ENCODE measurements around the gene BCAP31. TPM values are rescaled to one million over a fixed set of nuclear protein-coding genes. Genes with fewer than 3 reads are reported as not detected.
"Not testable (repeated sequence)": the region's sequence is repeated elsewhere in the genome, so short reads cannot be mapped to it uniquely, and the experiment has no call there.

Gene BCAP31
- total RNA-seq, 1 donor from 2014 or later: 219 TPM

DNA sequence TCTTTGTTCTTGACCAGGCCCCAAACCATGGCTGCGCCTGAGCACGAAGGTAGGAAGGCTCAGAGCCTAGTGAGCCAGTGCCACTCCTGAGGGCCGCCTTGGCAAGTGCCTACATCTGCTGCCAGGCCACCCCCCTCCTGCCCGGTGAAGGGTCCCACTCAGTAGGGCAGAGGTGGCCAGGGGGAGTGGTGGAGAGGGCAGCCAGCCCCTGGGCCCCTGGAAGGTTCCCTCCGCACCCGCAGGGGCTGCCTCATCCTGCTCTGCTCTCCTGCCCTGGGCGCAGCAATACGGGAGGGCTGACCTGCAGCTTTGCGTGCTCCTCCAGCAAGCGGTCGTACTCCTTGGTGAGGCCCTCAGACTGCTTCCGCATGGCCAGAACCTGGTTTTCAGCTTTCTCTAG, 22.5 kb downstream of the BCAP31 start:
- no peaks in the 10 kb centered on the region for H3K27me3 Mint-ChIP-seq (ENCODE audit: low read depth, unreplicated experiment)
- no peak overlapping the region for H3K27ac ChIP-seq (ENCODE audit: low read depth, low read length)
- H3K4me3 Mint-ChIP-seq (ENCODE audit: unreplicated experiment): no peak overlapping the region
- no peak for FAIRE-seq
- H3K79me2 ChIP-seq (ENCODE audit: insufficient read depth, low read length): no peaks in the 10 kb centered on the region
- no peak overlapping the region for H2AFZ ChIP-seq (ENCODE audit: low read depth, low read length)
- no peak overlapping the region for H3K4me3 ChIP-seq (ENCODE audit: insufficient read depth, low read depth, low read length)
- H3K27ac Mint-ChIP-seq (ENCODE audit: unreplicated experiment): no peak overlapping the region
- peaks cover 5% of the 10 kb centered on the region for H3K4me1 ChIP-seq (ENCODE audit: insufficient read depth, low read length)
- H3K9me3 ChIP-seq (ENCODE audit: insufficient read depth, low read depth, low read length): no peaks in the 10 kb centered on the region
- H3K4me2 ChIP-seq (ENCODE audit: low read length): no peak overlapping the region
- DNase-seq (ENCODE audit: low read depth): no peak
- no peak overlapping the region for H3K9ac ChIP-seq (ENCODE audit: low read length)
- H3K27me3 ChIP-seq (ENCODE audit: insufficient read depth, low read length): no peaks in the 10 kb centered on the region
- no peaks in the 10 kb centered on the region for H3K36me3 ChIP-seq (ENCODE audit: insufficient read depth, low read length)
- no peaks in the 10 kb centered on the region for H3K4me1 Mint-ChIP-seq (ENCODE audit: low read depth, unreplicated experiment)
- no peaks in the 10 kb centered on the region for H4K20me1 ChIP-seq (ENCODE audit: insufficient read depth, low read length)
- TF ChIP-seq CTCF (IDR thresholded peaks at IDR 0.05; ENCODE audit: insufficient read depth, low read depth, low read length) (no peak), EZH2 (IDR thresholded peaks at IDR 0.05; ENCODE audit: insufficient read depth, low read length) (no peak)
- no peaks in the 10 kb centered on the region for H3K9me3 Mint-ChIP-seq (ENCODE audit: unreplicated experiment)
- peaks cover 4% of the 10 kb centered on the region for H3K36me3 Mint-ChIP-seq (ENCODE audit: low read depth, unreplicated experiment)

DNA sequence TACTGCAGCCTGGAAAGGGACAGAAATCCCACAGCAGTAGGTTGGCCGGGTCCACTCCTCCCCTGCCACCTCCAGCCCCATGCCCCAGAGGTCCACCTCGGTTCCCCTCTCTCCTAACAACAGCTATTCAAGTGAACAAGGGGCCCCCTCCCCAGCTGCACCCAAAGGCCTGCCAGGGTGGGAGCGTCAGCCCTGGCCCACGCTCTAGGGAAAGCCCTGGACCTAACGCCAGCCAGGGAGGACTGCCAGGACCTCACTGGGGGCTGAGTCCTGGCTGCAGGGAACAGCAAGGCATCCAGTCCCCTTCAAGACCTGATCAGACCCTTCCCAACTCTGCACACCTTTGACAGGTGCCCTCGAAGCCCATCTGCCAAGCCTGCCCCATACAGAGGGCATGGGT, 23.2 kb downstream of the BCAP31 start:
- Mint-ChIP-seq H3K36me3 (ENCODE audit: low read depth, unreplicated experiment) (peaks cover 4% of the 10 kb centered on the region), H3K27ac (ENCODE audit: unreplicated experiment) (no peak overlapping the region), H3K4me3 (ENCODE audit: unreplicated experiment) (no peak overlapping the region), H3K9me3 (ENCODE audit: unreplicated experiment) (no peaks in the 10 kb centered on the region), H3K4me1 (ENCODE audit: low read depth, unreplicated experiment) (no peaks in the 10 kb centered on the region), H3K27me3 (ENCODE audit: low read depth, unreplicated experiment) (no peaks in the 10 kb centered on the region)
- DNase-seq (ENCODE audit: low read depth) (no peak), FAIRE-seq (no peak)
- Histone ChIP-seq H3K27me3 (ENCODE audit: insufficient read depth, low read length) (no peaks in the 10 kb centered on the region), H3K36me3 (ENCODE audit: insufficient read depth, low read length) (no peaks in the 10 kb centered on the region), H3K4me3 (ENCODE audit: insufficient read depth, low read depth, low read length) (no peak overlapping the region), H4K20me1 (ENCODE audit: insufficient read depth, low read length) (no peaks in the 10 kb centered on the region), H3K4me1 (ENCODE audit: insufficient read depth, low read length) (peaks cover 5% of the 10 kb centered on the region), H3K9me3 (ENCODE audit: insufficient read depth, low read depth, low read length) (no peaks in the 10 kb centered on the region), H3K79me2 (ENCODE audit: insufficient read depth, low read length) (no peaks in the 10 kb centered on the region), H2AFZ (ENCODE audit: low read depth, low read length) (no peak overlapping the region), H3K9ac (ENCODE audit: low read length) (no peak overlapping the region), H3K4me2 (ENCODE audit: low read length) (no peak overlapping the region), H3K27ac (ENCODE audit: low read depth, low read length) (no peak overlapping the region)
- TF ChIP-seq EZH2 (IDR thresholded peaks at IDR 0.05; ENCODE audit: insufficient read depth, low read length) (no peak), CTCF (IDR thresholded peaks at IDR 0.05; ENCODE audit: insufficient read depth, low read depth, low read length) (no peak)

GRCh38 chrX:153700376-153700945, 23.7 kb downstream of the BCAP31 start:
- Mint-ChIP-seq H3K4me1 (ENCODE audit: low read depth, unreplicated experiment) (no peaks in the 10 kb centered on the region), H3K36me3 (ENCODE audit: low read depth, unreplicated experiment) (peaks cover 4% of the 10 kb centered on the region), H3K27ac (ENCODE audit: unreplicated experiment) (no peak overlapping the region), H3K4me3 (ENCODE audit: unreplicated experiment) (no peak overlapping the region), H3K9me3 (ENCODE audit: unreplicated experiment) (no peaks in the 10 kb centered on the region), H3K27me3 (ENCODE audit: low read depth, unreplicated experiment) (no peaks in the 10 kb centered on the region)
- Histone ChIP-seq H3K79me2 (ENCODE audit: insufficient read depth, low read length) (no peaks in the 10 kb centered on the region), H3K4me1 (ENCODE audit: insufficient read depth, low read length) (peaks cover 5% of the 10 kb centered on the region), H3K9me3 (ENCODE audit: insufficient read depth, low read depth, low read length) (no peaks in the 10 kb centered on the region), H2AFZ (ENCODE audit: low read depth, low read length) (no peak overlapping the region), H3K36me3 (ENCODE audit: insufficient read depth, low read length) (no peaks in the 10 kb centered on the region), H3K9ac (ENCODE audit: low read length) (no peak overlapping the region), H3K27ac (ENCODE audit: low read depth, low read length) (no peak overlapping the region), H3K4me3 (ENCODE audit: insufficient read depth, low read depth, low read length) (no peak overlapping the region), H4K20me1 (ENCODE audit: insufficient read depth, low read length) (no peaks in the 10 kb centered on the region), H3K4me2 (ENCODE audit: low read length) (no peak overlapping the region), H3K27me3 (ENCODE audit: insufficient read depth, low read length) (no peaks in the 10 kb centered on the region)
- DNase-seq (ENCODE audit: low read depth): no peak
- TF ChIP-seq EZH2 (IDR thresholded peaks at IDR 0.05; ENCODE audit: insufficient read depth, low read length) (no peak), CTCF (IDR thresholded peaks at IDR 0.05; ENCODE audit: insufficient read depth, low read depth, low read length) (no peak)
- FAIRE-seq: no peak

DNA sequence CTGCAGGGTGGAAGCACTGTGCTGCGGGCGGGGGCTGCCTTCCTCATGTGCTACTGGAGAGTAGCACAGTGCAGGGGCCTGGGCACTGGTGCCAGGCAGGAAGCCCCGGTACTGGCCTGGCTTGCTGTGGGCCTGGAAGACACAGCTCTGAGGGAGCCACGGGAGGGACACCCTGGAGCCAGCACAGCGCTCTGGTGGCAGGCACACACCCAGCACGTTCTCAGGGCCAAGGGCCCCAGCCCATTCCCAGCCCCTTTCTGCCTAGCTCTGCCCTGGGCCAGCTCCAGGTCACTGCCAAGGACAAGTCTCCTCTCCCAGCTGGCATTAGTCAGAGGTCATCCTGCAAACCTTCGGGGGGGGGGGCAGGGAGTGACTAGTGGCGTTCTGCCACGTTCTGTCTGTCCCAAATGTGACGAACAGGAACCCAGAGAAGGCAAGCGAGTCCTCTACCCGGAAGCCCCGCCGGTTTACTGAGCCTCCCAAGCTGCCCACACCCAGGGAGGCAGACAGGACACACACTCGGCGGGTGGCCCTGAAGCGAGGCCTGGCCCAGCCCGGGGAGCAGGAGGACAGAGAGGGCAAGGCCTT, 24.3 kb downstream of the BCAP31 start:
- H3K9me3 Mint-ChIP-seq (ENCODE audit: unreplicated experiment); H3K9ac ChIP-seq (ENCODE audit: low read length); H3K36me3 ChIP-seq (ENCODE audit: insufficient read depth, low read length); H4K20me1 ChIP-seq (ENCODE audit: insufficient read depth, low read length); H3K27ac Mint-ChIP-seq (ENCODE audit: unreplicated experiment); H3K79me2 ChIP-seq (ENCODE audit: insufficient read depth, low read length); H3K27ac ChIP-seq (ENCODE audit: low read depth, low read length); FAIRE-seq; H3K4me1 Mint-ChIP-seq (ENCODE audit: low read depth, unreplicated experiment); H3K36me3 Mint-ChIP-seq (ENCODE audit: low read depth, unreplicated experiment); H3K4me3 ChIP-seq (ENCODE audit: insufficient read depth, low read depth, low read length); H3K27me3 ChIP-seq (ENCODE audit: insufficient read depth, low read length); DNase-seq (ENCODE audit: low read depth); H3K4me1 ChIP-seq (ENCODE audit: insufficient read depth, low read length); H3K4me2 ChIP-seq (ENCODE audit: low read length); H3K4me3 Mint-ChIP-seq (ENCODE audit: unreplicated experiment); H3K9me3 ChIP-seq (ENCODE audit: insufficient read depth, low read depth, low read length); H3K27me3 Mint-ChIP-seq (ENCODE audit: low read depth, unreplicated experiment); H2AFZ ChIP-seq (ENCODE audit: low read depth, low read length): not testable (repeated sequence)

All from astrocyte (in vitro differentiated cells and primary cell).